Amygdala (tissue), 56 donors: ENCODE data around the gene DIAPH3.

ENCODE experiments used
- DNase-seq, 56 donors: peaks; one replicate each; lab custom pipeline; 2025; lab: John Stamatoyannopoulos, UW

The DIAPH3 gene

GRCh38 chr13:59883885-59884284 lies 279.8 kb downstream of the DIAPH3 start:
- DNase-seq, result no peak

DNA sequence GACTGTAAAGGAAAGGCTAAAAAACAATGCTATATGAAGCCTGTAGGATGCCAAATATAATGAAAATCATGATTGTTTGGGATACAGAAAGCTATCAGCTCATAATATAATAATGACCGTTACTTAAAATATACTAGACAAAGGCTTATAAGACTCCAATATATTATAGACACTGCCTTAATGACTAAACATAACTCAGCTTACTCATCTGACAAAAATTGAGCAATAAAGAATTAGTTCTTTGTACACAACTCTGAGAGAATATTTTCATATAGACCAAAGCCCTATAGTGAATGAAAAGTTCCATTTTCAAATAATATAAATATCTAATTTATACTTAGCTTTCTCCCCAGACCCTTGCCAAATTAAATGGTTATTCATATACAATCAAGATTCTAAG lies 283.3 kb downstream of the DIAPH3 start:
- DNase-seq, result no peak

DNA sequence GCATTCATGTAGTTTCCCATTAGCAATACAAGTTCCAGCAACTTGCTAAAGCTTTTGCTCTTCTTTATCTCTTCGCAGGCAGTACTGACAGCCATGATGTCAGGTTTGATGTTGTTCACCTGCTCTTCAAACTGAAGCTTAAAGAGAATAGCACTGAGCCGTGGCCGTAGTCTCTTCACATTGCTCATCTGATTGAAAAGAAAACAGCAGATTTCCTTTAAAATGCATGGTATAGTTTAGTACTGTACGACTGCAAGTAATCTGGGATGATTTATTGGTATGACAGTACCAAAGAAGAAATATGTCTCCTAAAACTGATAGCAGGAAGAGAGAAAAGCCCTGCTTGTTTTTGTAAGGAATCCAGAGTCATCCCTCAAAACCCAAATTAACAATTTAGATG lies 284.4 kb downstream of the DIAPH3 start:
- DNase-seq, result no peak

- DNase-seq, result no peak
Observed at GRCh38 chr13:59877933-59878332, 285.8 kb downstream of the DIAPH3 start.

GRCh38 chr13:59874973-59875372 lies 288.8 kb downstream of the DIAPH3 start:
- DNase-seq, result no peak

GRCh38 chr13:59873856-59874255 lies 289.9 kb downstream of the DIAPH3 start:
- DNase-seq, result no peak

GRCh38 chr13:59873309-59873708 lies 290.4 kb downstream of the DIAPH3 start:
- DNase-seq, result no peak

DNA sequence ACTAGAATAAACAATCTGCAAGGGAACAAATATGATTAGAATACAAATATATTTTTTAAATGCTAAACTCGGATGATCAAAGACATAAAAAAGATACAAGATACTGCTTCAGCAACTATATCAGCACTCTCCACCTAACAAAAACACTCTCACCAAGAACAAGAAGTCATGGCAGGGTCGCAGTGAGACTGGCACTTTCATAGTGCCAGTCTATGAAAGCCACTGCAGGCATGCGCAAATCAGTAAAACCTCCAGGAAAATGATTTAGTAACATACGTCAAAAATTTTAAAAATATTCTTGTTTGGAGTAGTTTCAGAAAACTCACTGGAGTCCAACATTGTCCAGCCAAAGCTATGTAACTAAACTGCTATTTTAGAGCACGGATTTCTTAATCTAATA lies 295.9 kb downstream of the DIAPH3 start:
- DNase-seq, result no peak

- no peak for DNase-seq
Observed at GRCh38 chr13:59865398-59865797, 298.3 kb downstream of the DIAPH3 start.

DNA sequence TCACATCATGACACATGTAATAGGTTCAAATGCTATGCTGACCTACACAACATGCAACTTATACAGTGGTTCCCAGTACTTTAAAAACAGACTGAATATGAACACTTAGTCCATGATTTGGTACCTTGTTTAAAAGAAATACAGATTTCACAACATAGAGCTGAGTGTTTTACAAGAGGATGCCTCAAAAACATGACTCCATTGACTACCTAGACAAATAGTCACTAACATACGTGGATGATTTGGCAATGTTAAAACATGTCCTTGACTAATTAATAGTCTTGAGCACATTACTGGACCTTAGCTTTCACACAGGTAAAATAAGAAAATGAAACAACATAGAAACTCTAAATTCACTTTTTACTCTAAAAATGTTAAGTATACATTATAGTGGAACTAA lies 300.1 kb downstream of the DIAPH3 start:
- no peak for DNase-seq

DNA sequence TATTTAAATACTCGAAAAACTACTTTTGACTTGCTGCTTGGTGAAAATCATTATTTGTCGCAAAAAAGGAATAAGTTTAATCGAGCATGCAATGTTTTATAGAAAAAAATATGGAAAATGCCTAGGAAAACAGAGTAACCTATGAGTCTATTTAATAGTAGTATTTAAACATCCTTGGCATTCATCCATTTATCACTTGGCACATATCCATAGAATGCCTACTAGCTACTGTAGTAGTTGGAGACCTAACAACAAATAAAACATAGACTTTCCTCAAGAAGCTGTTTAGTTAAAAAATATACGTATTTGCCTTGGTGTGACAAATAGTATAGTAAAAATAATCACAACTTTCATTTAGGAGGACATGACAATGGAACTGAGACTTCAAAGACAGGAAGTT lies 302.1 kb downstream of the DIAPH3 start:
- DNase-seq, result no peak

- no peak for DNase-seq
Observed at GRCh38 chr13:59856281-59856810, 307.4 kb downstream of the DIAPH3 start.

DNA sequence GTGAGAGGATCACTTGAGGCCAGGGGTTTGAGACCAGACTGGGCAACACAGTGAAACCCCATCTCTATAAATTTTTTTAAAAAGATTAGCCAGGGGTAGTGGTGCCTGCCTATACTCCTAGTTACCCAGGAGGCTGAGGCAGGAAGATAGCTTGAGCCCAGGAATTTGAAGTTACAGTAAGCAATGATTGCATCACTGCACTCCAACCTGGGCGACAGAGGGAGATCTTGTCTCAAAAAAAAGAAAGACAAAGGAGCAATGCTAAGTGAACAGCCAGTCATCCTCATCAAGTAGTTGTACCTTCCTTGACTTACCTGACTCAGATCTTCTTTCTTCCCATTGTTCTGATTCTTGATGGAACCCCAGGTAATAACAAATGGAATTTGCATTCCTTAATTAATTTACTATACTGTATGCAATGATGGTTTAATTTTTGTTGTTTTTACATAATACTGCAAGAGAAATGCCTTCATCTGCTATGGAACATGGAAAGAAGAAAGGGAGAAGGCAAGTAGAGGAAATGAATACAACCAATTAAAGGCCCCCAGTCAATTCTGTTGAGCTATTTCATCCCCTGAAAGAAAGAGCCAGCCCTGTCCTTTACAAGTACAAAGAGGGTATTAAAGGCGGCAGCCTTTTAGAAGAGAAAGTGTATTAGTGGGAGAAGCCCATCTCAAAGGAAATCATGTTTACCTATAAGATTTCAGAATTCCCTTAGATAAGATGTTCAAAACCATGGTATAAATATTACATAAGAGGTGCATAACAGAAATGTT lies 316.7 kb downstream of the DIAPH3 start:
- DNase-seq, result no peak

DNA sequence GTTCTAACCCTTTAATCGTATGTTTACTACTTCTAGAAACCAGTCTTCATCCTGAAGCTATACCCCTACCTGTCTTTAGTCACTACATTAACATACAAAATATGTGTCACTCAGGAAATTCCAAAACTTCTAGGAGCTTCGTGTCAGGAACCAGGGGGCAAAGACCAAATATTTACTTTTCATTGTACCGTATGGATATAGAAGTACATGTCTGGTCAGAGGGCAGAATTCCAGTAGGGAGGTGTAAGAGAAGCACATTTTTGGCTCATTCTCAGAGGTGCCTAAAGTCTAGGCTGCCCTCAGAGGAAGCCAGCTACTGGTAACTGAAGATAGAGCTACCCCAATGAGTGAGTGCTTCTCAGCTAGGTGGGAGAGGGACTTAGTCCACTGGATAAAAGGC lies 320.7 kb downstream of the DIAPH3 start:
- DNase-seq, result no peak

DNA sequence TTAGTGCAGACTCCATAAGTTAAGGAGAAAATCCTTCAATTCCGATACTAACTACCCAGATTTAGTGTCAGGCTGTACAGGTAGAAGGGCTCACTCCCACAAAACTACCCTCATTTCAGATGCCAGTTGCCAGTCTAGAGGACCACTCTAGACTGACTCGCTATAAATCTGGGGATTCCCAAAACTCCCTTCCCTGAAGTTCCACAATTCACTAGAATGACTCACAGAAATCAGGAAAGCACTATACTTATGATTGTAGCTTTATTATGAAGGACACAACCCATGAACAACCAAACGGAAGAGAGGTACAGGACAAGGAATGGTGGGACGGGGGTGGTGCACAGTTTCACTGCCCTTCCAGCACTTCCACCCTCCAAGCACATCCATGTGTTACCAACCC lies 321.2 kb downstream of the DIAPH3 start:
- no peak for DNase-seq

DNA sequence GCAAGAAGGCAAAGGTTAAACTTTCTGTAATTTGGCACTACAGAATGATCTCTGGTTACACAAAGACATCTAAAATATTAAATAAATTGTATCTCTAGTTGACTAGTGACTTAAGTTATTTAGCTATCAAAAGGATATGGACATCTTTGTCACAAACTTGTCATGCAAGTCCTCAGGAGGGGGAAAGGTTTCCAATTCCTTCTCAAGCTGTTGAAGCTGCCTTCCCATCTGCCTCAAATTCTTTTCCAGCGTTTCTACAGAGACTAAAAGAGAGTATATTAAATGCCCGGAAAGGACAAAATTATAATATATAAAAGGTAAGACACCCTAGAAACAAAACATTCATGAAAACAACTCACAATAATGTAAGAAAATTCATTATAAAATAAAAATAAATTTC lies 324.5 kb downstream of the DIAPH3 start:
- no peak for DNase-seq

DNA sequence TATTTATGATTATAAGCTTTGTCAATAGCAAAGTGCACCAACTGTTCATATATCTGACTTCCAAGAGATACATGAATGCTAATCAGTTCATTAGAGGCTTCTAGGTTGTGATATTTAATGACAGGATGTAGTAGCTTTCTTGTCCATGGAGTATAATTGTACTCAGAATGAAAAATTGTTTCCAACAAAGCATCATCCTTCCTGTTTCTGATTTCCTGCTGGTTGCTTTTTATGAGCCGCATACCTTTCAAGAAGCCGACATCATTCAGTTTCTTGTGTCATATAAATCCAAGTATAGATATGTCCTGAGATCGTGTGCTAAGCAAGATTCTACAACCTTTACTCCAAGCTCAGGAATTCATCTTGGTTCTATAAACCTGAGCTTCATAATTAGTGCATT lies 326.6 kb downstream of the DIAPH3 start:
- DNase-seq, result no peak

- no peak for DNase-seq
Observed at GRCh38 chr13:59835569-59835968, 328.2 kb downstream of the DIAPH3 start.

DNA sequence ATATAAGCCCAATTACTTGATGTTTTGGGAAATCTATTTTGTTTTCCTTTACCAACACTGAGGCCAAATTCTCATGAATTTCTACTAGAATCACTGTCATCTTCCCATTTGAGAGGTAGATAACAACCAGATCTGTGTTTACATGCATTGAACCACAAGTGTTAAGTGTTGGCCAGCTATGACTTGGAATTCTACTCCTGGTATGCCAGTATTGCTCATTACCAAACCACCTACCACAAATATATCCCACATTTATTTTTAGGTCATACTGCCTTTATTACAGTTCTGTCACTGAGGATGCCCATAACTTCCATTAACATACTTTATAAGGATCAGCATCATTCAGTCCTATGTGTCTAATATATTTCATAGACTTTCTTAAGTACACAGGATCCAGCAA lies 328.9 kb downstream of the DIAPH3 start:
- DNase-seq, result no peak

DNA sequence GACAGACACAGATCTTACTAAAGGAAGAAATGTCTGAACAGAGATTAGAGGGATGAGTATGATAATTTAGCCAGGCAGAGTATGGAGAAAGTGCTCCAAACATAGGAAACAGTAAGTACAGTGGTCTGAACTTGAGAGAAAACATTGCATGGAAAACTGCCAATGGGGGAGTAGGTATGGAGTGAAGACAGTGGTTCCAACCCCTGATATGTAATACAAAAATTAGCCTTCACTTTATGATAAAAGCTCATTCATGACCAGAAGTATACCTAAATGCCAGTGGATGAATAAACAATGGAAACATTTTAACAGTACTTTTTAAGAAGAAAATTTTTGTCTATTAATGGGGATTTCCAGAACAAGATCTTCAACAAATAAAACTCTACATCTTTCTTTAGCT lies 334.0 kb downstream of the DIAPH3 start:
- DNase-seq, result no peak

DNA sequence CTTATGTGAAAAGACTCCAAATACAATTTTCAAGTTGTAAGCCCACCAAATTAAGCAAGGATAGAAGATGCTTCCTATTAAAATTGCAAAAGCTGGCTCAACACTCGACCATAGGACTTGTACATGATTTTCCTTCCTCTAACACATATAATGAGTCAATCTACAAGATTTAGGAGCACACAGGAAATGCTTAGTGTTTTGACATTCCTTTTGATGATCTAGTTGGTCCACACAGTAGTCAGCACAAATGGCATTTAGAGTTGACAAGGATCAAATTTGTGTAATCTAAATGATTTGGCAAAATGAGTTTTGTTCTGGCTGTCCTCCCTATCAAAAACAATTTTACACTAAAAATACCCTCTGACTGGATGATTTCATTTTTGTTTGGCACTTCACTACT lies 340.2 kb downstream of the DIAPH3 start:
- no peak for DNase-seq

DNA sequence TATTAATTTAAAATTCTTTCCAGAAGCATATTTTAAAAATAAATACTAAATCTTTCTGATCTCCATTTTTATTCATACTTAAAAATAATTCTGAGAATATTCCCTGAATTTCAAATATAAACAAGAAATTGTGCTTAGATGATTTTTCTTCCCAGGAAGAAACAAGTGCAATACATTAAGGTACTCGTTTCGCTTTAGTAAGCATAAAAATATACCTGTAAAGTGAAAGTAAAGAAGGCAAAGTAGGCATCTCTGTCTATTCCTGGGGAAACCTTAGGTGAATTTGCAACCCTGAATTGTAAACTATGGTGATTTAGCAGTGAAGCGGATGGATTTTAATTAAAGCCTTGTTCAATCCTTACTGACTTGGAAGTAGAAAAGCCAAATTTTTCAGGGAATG lies 354.2 kb downstream of the DIAPH3 start:
- no peak for DNase-seq

DNA sequence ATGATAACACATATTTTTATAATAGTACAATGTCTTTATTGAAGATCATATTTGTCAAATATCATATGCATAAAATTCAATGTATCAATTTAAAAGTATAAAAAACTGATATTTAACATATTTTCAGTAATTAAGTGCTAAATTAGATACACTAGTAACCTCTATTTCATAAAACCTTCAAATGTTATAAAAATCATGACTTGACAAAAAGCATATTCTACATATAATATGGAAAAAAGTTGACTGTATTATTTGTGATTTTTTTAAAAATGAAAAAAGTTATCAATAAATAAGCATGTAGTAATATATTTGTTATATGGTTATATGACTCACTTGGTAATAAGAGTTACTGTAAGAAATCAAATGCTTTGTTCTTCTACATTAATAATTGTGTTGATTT lies 356.9 kb downstream of the DIAPH3 start:
- DNase-seq, result no peak
